Skeletal muscle satellite cell (primary cell): ENCODE results near the gene IGFBP7.
"Not testable (repeated sequence)": the region's sequence is repeated elsewhere in the genome, so short reads cannot be mapped to it uniquely, and the experiment has no call there.

ENCODE experiments used
- H3K27me3 ChIP-seq: 2 replicates; pipeline ENCODE4 v1.7.0; 2013; ENCODE audit warnings: low read length; ENCODE audit not compliant: control insufficient read depth, insufficient read depth
- H3K36me3 ChIP-seq: 2 replicates; pipeline ENCODE4 v1.7.0; 2013; ENCODE audit warnings: mild to moderate bottlenecking, control low read depth, low read length; ENCODE audit not compliant: insufficient read depth
- H3K4me1 ChIP-seq: 2 replicates; pipeline ENCODE4 v1.7.0; 2013; ENCODE audit warnings: low read length; ENCODE audit not compliant: control insufficient read depth, insufficient read depth
- H3K4me2 ChIP-seq: 2 replicates; pipeline ENCODE4 v1.7.0; 2013; ENCODE audit warnings: mild to moderate bottlenecking, low read length
- H3K4me3 ChIP-seq: 2 replicates; pipeline ENCODE4 v1.7.0; 2013; ENCODE audit warnings: low read length
- H3K9ac ChIP-seq: 2 replicates; pipeline ENCODE4 v1.7.0; 2013; ENCODE audit warnings: mild to moderate bottlenecking, low read depth, low read length, moderate library complexity
- H3K9me3 ChIP-seq: replicated peaks from 2 replicates; pipeline ENCODE4 v1.7.0; 2013; ENCODE audit warnings: mild to moderate bottlenecking, control low read depth, low read length

IGFBP7 gene

GRCh38 chr4:57064811-57065711 is 45.1 kb downstream of the IGFBP7 start:
- Histone ChIP-seq H3K4me1 (peaks cover 66% of the 10 kb centered on the region), H3K4me3 (peak overlapping the region; percentile 48)

GRCh38 chr4:57064120-57064519 is 46.1 kb downstream of the IGFBP7 start:
- Histone ChIP-seq H3K27me3 (no peaks in the 10 kb centered on the region), H3K4me2 (peak overlapping the region; percentile 71), H3K9ac (peak overlapping the region; percentile 41), H3K4me3 (no peak overlapping the region), H3K4me1 (peaks cover 62% of the 10 kb centered on the region), H3K9me3 (no peaks in the 10 kb centered on the region), H3K36me3 (no peaks in the 10 kb centered on the region)

More at GRCh38 chr4:57064811-57065711, 45.1 kb downstream of the IGFBP7 start:
- Histone ChIP-seq H3K27me3 (no peaks in the 10 kb centered on the region), H3K36me3 (no peaks in the 10 kb centered on the region), H3K4me2 (peak overlapping the region; percentile 71), H3K9me3 (no peaks in the 10 kb centered on the region), H3K9ac (peak overlapping the region; percentile 41)

DNA sequence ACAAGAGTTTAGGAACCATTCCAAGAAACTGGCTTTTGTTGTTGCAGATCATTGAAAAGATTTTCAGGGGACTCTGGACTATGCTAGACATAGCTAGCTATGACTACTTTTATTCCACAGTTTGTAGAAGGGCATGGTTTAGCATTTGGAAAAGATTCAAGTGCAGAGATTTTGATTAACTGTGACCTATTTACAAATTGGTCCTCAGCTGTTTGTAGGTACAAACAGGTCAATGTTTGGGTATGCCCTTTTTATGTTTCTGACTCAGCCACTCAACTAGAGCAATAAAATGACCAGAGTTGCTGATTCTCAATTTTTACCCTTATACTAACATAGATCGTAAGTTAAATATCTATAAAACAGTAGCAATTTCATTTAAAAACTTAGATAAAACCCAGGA is 46.7 kb downstream of the IGFBP7 start:
- H3K9ac ChIP-seq = no peak overlapping the region
- no peak overlapping the region for H3K4me3 ChIP-seq
- H3K4me1 ChIP-seq = peaks cover 56% of the 10 kb centered on the region
- H3K9me3 ChIP-seq = no peaks in the 10 kb centered on the region
- no peaks in the 10 kb centered on the region for H3K27me3 ChIP-seq
- no peak overlapping the region for H3K4me2 ChIP-seq
- no peaks in the 10 kb centered on the region for H3K36me3 ChIP-seq

GRCh38 chr4:57061395-57061794 is 48.8 kb downstream of the IGFBP7 start:
- Histone ChIP-seq H3K9ac (no peak overlapping the region), H3K27me3 (no peaks in the 10 kb centered on the region), H3K4me3 (no peak overlapping the region), H3K9me3 (no peaks in the 10 kb centered on the region), H3K4me2 (no peak overlapping the region), H3K36me3 (peaks cover 5% of the 10 kb centered on the region), H3K4me1 (peaks cover 54% of the 10 kb centered on the region)

GRCh38 chr4:57060717-57061067 is 49.5 kb downstream of the IGFBP7 start:
- Histone ChIP-seq H3K4me1 (peaks cover 47% of the 10 kb centered on the region), H3K36me3 (peaks cover 10% of the 10 kb centered on the region)
- H3K27me3 ChIP-seq, H3K9ac ChIP-seq, H3K9me3 ChIP-seq, H3K4me3 ChIP-seq, H3K4me2 ChIP-seq: not testable (repeated sequence)

GRCh38 chr4:57059890-57060716 is 50.1 kb downstream of the IGFBP7 start:
- no peak overlapping the region for H3K9ac ChIP-seq
- peaks cover 15% of the 10 kb centered on the region for H3K36me3 ChIP-seq
- H3K4me2 ChIP-seq = no peak overlapping the region
- peaks cover 41% of the 10 kb centered on the region for H3K4me1 ChIP-seq
- H3K9me3 ChIP-seq = no peaks in the 10 kb centered on the region
- no peaks in the 10 kb centered on the region for H3K27me3 ChIP-seq
- H3K4me3 ChIP-seq = no peak overlapping the region

GRCh38 chr4:57055886-57056285 is 54.3 kb downstream of the IGFBP7 start:
- H3K27me3 ChIP-seq = no peaks in the 10 kb centered on the region
- H3K9ac ChIP-seq = no peak overlapping the region
- no peak overlapping the region for H3K4me2 ChIP-seq
- no peak overlapping the region for H3K4me3 ChIP-seq
- peaks cover 5% of the 10 kb centered on the region for H3K4me1 ChIP-seq
- H3K36me3 ChIP-seq = peaks cover 26% of the 10 kb centered on the region
- H3K9me3 ChIP-seq = no peaks in the 10 kb centered on the region

DNA sequence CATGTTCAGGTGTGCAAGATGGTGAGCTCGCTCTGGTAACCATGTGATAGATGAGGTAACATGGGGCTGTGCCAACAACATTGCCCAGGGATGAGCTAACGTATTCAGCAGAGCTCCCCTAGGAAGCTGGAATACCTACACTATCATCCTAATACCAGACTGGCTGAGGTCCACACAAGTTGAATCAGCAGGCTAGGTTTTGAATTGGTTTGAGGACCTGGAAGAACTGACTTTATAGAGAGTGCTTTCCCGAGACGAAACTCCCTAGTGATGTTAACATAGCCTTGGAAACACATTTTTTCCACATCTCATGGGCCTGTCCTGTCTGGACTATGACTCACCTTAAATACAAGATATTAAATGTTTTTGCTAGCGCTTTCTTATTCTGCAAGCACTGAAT is 56.7 kb downstream of the IGFBP7 start:
- Histone ChIP-seq H3K4me3 (no peak overlapping the region), H3K9me3 (no peaks in the 10 kb centered on the region), H3K27me3 (no peaks in the 10 kb centered on the region), H3K4me1 (peaks cover 15% of the 10 kb centered on the region), H3K4me2 (no peak overlapping the region), H3K36me3 (peaks cover 26% of the 10 kb centered on the region), H3K9ac (no peak overlapping the region)

DNA sequence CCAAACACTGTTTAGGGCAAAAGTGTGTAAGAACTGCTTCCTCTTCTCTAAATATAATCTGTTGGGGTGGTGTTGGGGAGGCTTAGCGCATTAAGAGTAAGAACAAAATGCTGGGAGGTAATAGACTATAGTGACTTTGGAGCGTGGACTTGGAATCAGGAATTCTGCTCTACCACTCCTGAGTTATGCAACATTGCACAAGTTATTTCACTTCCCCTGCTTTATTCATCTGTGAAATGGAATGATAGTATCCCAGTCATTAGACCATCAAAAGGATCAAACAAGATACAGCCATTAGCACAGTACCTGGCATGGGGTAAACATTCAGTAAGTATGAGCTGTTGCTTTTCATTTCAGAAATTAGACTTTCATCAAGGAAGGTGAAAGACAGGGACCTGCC is 58.7 kb downstream of the IGFBP7 start:
- Histone ChIP-seq H3K9me3 (no peaks in the 10 kb centered on the region), H3K9ac (no peak overlapping the region), H3K4me1 (peaks cover 17% of the 10 kb centered on the region), H3K4me3 (no peak overlapping the region), H3K4me2 (no peak overlapping the region), H3K36me3 (peaks cover 22% of the 10 kb centered on the region), H3K27me3 (no peaks in the 10 kb centered on the region)

GRCh38 chr4:57051095-57051494 is 59.1 kb downstream of the IGFBP7 start:
- H3K27me3 ChIP-seq = no peaks in the 10 kb centered on the region
- no peak overlapping the region for H3K4me3 ChIP-seq
- no peaks in the 10 kb centered on the region for H3K9me3 ChIP-seq
- H3K36me3 ChIP-seq = peaks cover 18% of the 10 kb centered on the region
- H3K4me1 ChIP-seq = peaks cover 17% of the 10 kb centered on the region
- H3K9ac ChIP-seq = no peak overlapping the region
- no peak overlapping the region for H3K4me2 ChIP-seq

GRCh38 chr4:57048590-57049304 is 61.4 kb downstream of the IGFBP7 start:
- H3K36me3 ChIP-seq = peaks cover 5% of the 10 kb centered on the region
- no peaks in the 10 kb centered on the region for H3K27me3 ChIP-seq
- H3K4me1 ChIP-seq = peaks cover 35% of the 10 kb centered on the region
- no peaks in the 10 kb centered on the region for H3K9me3 ChIP-seq
- no peak overlapping the region for H3K4me3 ChIP-seq
- H3K9ac ChIP-seq = no peak overlapping the region
- no peak overlapping the region for H3K4me2 ChIP-seq
